ENCODE data around the gene BICC1. TPM values are rescaled to one million over a fixed set of nuclear protein-coding genes. Genes with fewer than 3 reads are reported as not detected.

Gene BICC1
- total and polyA plus RNA-seq, 2 donors (not counting 1 experiment from before 2014, with no cell fraction given) = not detected

GRCh38 chr10:58754469-58755339, 242.0 kb downstream of the BICC1 start:
- H3K9me3 ChIP-seq (ENCODE audit: control extremely low read depth in 1 of 3, control insufficient read depth in 2 of 3, insufficient read depth in 1 of 3, low read length in 2 of 3) = no peaks in the 10 kb centered on the region
- no peaks in the 10 kb centered on the region for H3K4me1 ChIP-seq (ENCODE audit: control insufficient read depth in 2 of 2, insufficient read depth in 2 of 2, low read length in 2 of 2)
- Mint-ChIP-seq H3K27ac (no peak overlapping the region), H3K27me3 (peaks cover 4% of the 10 kb centered on the region), H3K9me3 (ENCODE audit: insufficient read depth) (no peaks in the 10 kb centered on the region), H3K4me1 (no peaks in the 10 kb centered on the region), H3K4me3 (no peak overlapping the region)
- H3K4me2 ChIP-seq (replicated peaks; ENCODE audit: low read depth, low read length, poor library complexity, severe bottlenecking) = no peak overlapping the region
- ATAC-seq (ENCODE audit: low read depth) (no peak), DNase-seq (no peak)
- no peak overlapping the region for H3K27ac ChIP-seq (ENCODE audit: low read length in 2 of 2)
- TF ChIP-seq EZH2 (IDR thresholded peaks at IDR 0.05; ENCODE audit: borderline replicate concordance, insufficient read depth, low read depth, low read length, poor library complexity, severe bottlenecking) = no peak
- TF ChIP-seq, protein P1, sequence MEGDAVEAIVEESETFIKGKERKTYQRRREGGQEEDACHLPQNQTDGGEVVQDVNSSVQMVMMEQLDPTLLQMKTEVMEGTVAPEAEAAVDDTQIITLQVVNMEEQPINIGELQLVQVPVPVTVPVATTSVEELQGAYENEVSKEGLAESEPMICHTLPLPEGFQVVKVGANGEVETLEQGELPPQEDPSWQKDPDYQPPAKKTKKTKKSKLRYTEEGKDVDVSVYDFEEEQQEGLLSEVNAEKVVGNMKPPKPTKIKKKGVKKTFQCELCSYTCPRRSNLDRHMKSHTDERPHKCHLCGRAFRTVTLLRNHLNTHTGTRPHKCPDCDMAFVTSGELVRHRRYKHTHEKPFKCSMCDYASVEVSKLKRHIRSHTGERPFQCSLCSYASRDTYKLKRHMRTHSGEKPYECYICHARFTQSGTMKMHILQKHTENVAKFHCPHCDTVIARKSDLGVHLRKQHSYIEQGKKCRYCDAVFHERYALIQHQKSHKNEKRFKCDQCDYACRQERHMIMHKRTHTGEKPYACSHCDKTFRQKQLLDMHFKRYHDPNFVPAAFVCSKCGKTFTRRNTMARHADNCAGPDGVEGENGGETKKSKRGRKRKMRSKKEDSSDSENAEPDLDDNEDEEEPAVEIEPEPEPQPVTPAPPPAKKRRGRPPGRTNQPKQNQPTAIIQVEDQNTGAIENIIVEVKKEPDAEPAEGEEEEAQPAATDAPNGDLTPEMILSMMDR (IDR thresholded peaks at IDR 0.05) = no peak
- no peaks in the 10 kb centered on the region for H3K27me3 ChIP-seq (replicated peaks in 1 of 4; ENCODE audit: control extremely low read depth in 1 of 4, control insufficient read depth in 3 of 4, insufficient read depth in 4 of 4, low read length in 3 of 4)
- H4K20me1 ChIP-seq (ENCODE audit: control insufficient read depth, insufficient read depth, low read length, poor library complexity, severe bottlenecking) = no peaks in the 10 kb centered on the region
- H3K9ac ChIP-seq (ENCODE audit: low read length) = no peak overlapping the region
- H3K36me3 ChIP-seq (replicated peaks in 1 of 2; ENCODE audit: control extremely low read depth in 1 of 2, control insufficient read depth in 1 of 2, extremely low read depth in 1 of 2, insufficient read depth in 2 of 2, low read length in 1 of 2) = no peaks in the 10 kb centered on the region
- no peak overlapping the region for H3K4me3 ChIP-seq (ENCODE audit: control extremely low read depth in 1 of 5, extremely low read depth in 1 of 5, insufficient read depth in 1 of 5, low read depth in 2 of 5, low read length in 4 of 5)
- no peaks in the 10 kb centered on the region for H3K79me2 ChIP-seq (ENCODE audit: control insufficient read depth, insufficient read depth, low read length)
- ChIA-PET CTCF (no interaction called here), POLR2A (no interaction called here)
- H2AFZ ChIP-seq (ENCODE audit: insufficient read depth, low read depth, low read length, poor library complexity, severe bottlenecking) = no peak overlapping the region
- 90% methylated on average over 3 of the region's 4 CpGs for WGBS (ENCODE audit: insufficient coverage)
- intact Hi-C loops (cut with micrococcal nuclease) = no loop called here

- Mint-ChIP-seq H3K27me3 (peaks cover 4% of the 10 kb centered on the region), H3K4me3 (no peak overlapping the region), H3K4me1 (no peaks in the 10 kb centered on the region), H3K9me3 (ENCODE audit: insufficient read depth) (no peaks in the 10 kb centered on the region), H3K27ac (no peak overlapping the region)
- intact Hi-C loops (cut with micrococcal nuclease) = no loop called here
- POLR2A ChIA-PET = no interaction called here
- H3K4me1 ChIP-seq (ENCODE audit: control insufficient read depth in 2 of 2, insufficient read depth in 2 of 2, low read length in 2 of 2) = no peaks in the 10 kb centered on the region
- no peaks in the 10 kb centered on the region for H3K27me3 ChIP-seq (replicated peaks in 1 of 4; ENCODE audit: control extremely low read depth in 1 of 4, control insufficient read depth in 3 of 4, insufficient read depth in 4 of 4, low read length in 3 of 4)
- no peaks in the 10 kb centered on the region for H3K79me2 ChIP-seq (ENCODE audit: control insufficient read depth, insufficient read depth, low read length)
- no peaks in the 10 kb centered on the region for H4K20me1 ChIP-seq (ENCODE audit: control insufficient read depth, insufficient read depth, low read length, poor library complexity, severe bottlenecking)
- no peaks in the 10 kb centered on the region for H3K36me3 ChIP-seq (replicated peaks in 1 of 2; ENCODE audit: control extremely low read depth in 1 of 2, control insufficient read depth in 1 of 2, extremely low read depth in 1 of 2, insufficient read depth in 2 of 2, low read length in 1 of 2)
- WGBS (ENCODE audit: insufficient coverage) = 100% methylated on average over 1 of the region's 1 CpG
- H3K9ac ChIP-seq (ENCODE audit: low read length) = no peak overlapping the region
- CTCF ChIA-PET = no interaction called here
- no peak overlapping the region for H2AFZ ChIP-seq (ENCODE audit: insufficient read depth, low read depth, low read length, poor library complexity, severe bottlenecking)
- DNase-seq (no peak), ATAC-seq (ENCODE audit: low read depth) (no peak)
- no peak overlapping the region for H3K4me3 ChIP-seq (ENCODE audit: control extremely low read depth in 1 of 5, extremely low read depth in 1 of 5, insufficient read depth in 1 of 5, low read depth in 2 of 5, low read length in 4 of 5)
- H3K27ac ChIP-seq (ENCODE audit: low read length in 2 of 2) = no peak overlapping the region
- TF ChIP-seq, protein P1 (IDR thresholded peaks at IDR 0.05) = no peak
- TF ChIP-seq EZH2 (IDR thresholded peaks at IDR 0.05; ENCODE audit: borderline replicate concordance, insufficient read depth, low read depth, low read length, poor library complexity, severe bottlenecking) = no peak
- no peak overlapping the region for H3K4me2 ChIP-seq (replicated peaks; ENCODE audit: low read depth, low read length, poor library complexity, severe bottlenecking)
- no peaks in the 10 kb centered on the region for H3K9me3 ChIP-seq (ENCODE audit: control extremely low read depth in 1 of 3, control insufficient read depth in 2 of 3, insufficient read depth in 1 of 3, low read length in 2 of 3)
Measured at GRCh38 chr10:58755340-58755610, 242.6 kb downstream of the BICC1 start.

All from B cell (primary cell).